HEK293 (cell line): ENCODE data around the gene PIK3CD.

Experiments
- CTCF ChIA-PET: fragments of 350-600 bp; formaldehyde crosslinking; extraction: SDS; loops from one replicate; lab custom pipeline; 2021; ENCODE audit warnings: antibody characterized with exemption; lab: Yijun Ruan, JAX
- POLR2A ChIA-PET: fragments of 300-600 bp; formaldehyde crosslinking; extraction: SDS; loops from one replicate; lab custom pipeline; 2020; ENCODE audit warnings: antibody characterized with exemption, inconsistent platforms; lab: Yijun Ruan, JAX
- H3K27ac ChIP-seq: fragments of 200-500 bp; sonication (Bioruptor generic); 2 replicates; pipeline ENCODE4 v1.5.1; 2014; ENCODE audit warnings: low read depth, low read length, control low read depth, inconsistent platforms; ENCODE audit errors: extremely low read depth
- H3K36me3 ChIP-seq, 2 experiments: fragments of 200-500 bp in 1 of 2; sonication (Bioruptor generic) in 1 of 2; 1 replicate in 1 of 2; 2 replicates in 1 of 2; pipeline ENCODE4 v1.5.1; 2014 to 2017; ENCODE audit warnings: inconsistent platforms in 2 of 2, low read length in 2 of 2; ENCODE audit not compliant: control insufficient read depth in 2 of 2, insufficient read depth in 1 of 2
- H3K4me1 ChIP-seq: fragments of 200-500 bp; sonication (Bioruptor generic); 2 replicates; pipeline ENCODE4 v1.5.1; 2014; ENCODE audit warnings: mild to moderate bottlenecking, low read length, inconsistent platforms; ENCODE audit not compliant: control insufficient read depth, insufficient read depth
- H3K4me3 ChIP-seq: 2 replicates; pipeline ENCODE4 v1.5.1; 2011; ENCODE audit warnings: low read depth, mild to moderate bottlenecking, control low read depth, low read length, moderate library complexity
- H3K9me3 ChIP-seq: fragments of 200-500 bp; sonication (Bioruptor generic); 2 replicates; pipeline ENCODE4 v1.5.1; 2014; ENCODE audit warnings: low read depth, low read length, inconsistent platforms; ENCODE audit not compliant: control insufficient read depth, insufficient read depth
- GLIS1 ChIP-seq: fragments of 450-650 bp; formaldehyde crosslinking; IDR thresholded peaks from 2 replicates; pipeline ENCODE4 v1.5.1; 2016; ENCODE audit warnings: missing biosample characterization, missing genetic modification characterization
- HOXA7 ChIP-seq: sonication (generic); formaldehyde crosslinking; IDR thresholded peaks from 2 replicates; pipeline ENCODE4 v1.8.1; 2022; ENCODE audit warnings: missing genetic modification reagents, borderline replicate concordance
- KLF16 ChIP-seq: fragments of 450-650 bp; formaldehyde crosslinking; IDR thresholded peaks from 2 replicates; pipeline ENCODE4 v1.5.1; 2017; ENCODE audit warnings: missing biosample characterization, missing genetic modification characterization
- MEIS1 ChIP-seq: sonication (generic); formaldehyde crosslinking; IDR thresholded peaks from 2 replicates; pipeline ENCODE4 v1.8.1; 2022; ENCODE audit warnings: missing genetic modification reagents, mild to moderate bottlenecking, borderline replicate concordance
- MYNN ChIP-seq: fragments of 450-650 bp; formaldehyde crosslinking; IDR thresholded peaks from 2 replicates; pipeline ENCODE4 v1.5.1; 2016; ENCODE audit warnings: missing biosample characterization, missing genetic modification characterization, borderline replicate concordance
- PRDM1 ChIP-seq: fragments of 450-650 bp; formaldehyde crosslinking; IDR thresholded peaks from 2 replicates; pipeline ENCODE4; 2016; ENCODE audit warnings: missing biosample characterization, missing genetic modification characterization
- SCRT1 ChIP-seq: fragments of 450-650 bp; formaldehyde crosslinking; IDR thresholded peaks from 2 replicates; pipeline ENCODE4 v1.5.1; 2016; ENCODE audit warnings: missing biosample characterization, missing genetic modification characterization, borderline replicate concordance
- SCRT2 ChIP-seq: fragments of 450-650 bp; formaldehyde crosslinking; IDR thresholded peaks from 2 replicates; pipeline ENCODE4 v1.5.1; 2016; ENCODE audit warnings: missing biosample characterization, missing genetic modification characterization
- SP7 ChIP-seq: fragments of 450-650 bp; formaldehyde crosslinking; IDR thresholded peaks from 2 replicates; pipeline ENCODE4 v1.5.1; 2016; ENCODE audit warnings: missing biosample characterization, missing genetic modification characterization
- TRIM28 ChIP-seq: IDR thresholded peaks from 2 replicates; pipeline ENCODE4 v1.6.1; 2011; ENCODE audit warnings: low read length, control low read depth, borderline replicate concordance
- WT1 ChIP-seq: fragments of 450-650 bp; formaldehyde crosslinking; IDR thresholded peaks from 2 replicates; pipeline ENCODE4 v1.5.1; 2016; ENCODE audit warnings: missing biosample characterization, missing genetic modification characterization
- ZBTB17 ChIP-seq: fragments of 450-650 bp; formaldehyde crosslinking; IDR thresholded peaks from 2 replicates; pipeline ENCODE4 v1.5.1; 2016; ENCODE audit warnings: missing biosample characterization, missing genetic modification characterization
- ZBTB20 ChIP-seq: fragments of 450-650 bp; formaldehyde crosslinking; IDR thresholded peaks from 2 replicates; pipeline ENCODE4 v1.5.1; 2016; ENCODE audit warnings: missing biosample characterization, missing genetic modification characterization
- ZBTB8A ChIP-seq: fragments of 450-650 bp; formaldehyde crosslinking; IDR thresholded peaks from 2 replicates; pipeline ENCODE4 v1.5.1; 2016; ENCODE audit warnings: missing biosample characterization, missing genetic modification characterization
- ZEB2 ChIP-seq: fragments of 450-650 bp; formaldehyde crosslinking; IDR thresholded peaks from 2 replicates; pipeline ENCODE4 v1.5.1; 2016; ENCODE audit warnings: missing biosample characterization, missing genetic modification characterization
- ZFHX2 ChIP-seq: fragments of 450-650 bp; formaldehyde crosslinking; conservative IDR thresholded peaks from 2 replicates; pipeline ENCODE4 v1.5.1; 2016; ENCODE audit warnings: missing biosample characterization, missing genetic modification characterization
- ZNF138 ChIP-seq: fragments of 450-650 bp; formaldehyde crosslinking; IDR thresholded peaks from 2 replicates; pipeline ENCODE4 v1.5.1; 2016; ENCODE audit warnings: missing biosample characterization, missing genetic modification characterization, borderline replicate concordance
- ZNF239 ChIP-seq: fragments of 450-650 bp; formaldehyde crosslinking; IDR thresholded peaks from 2 replicates; pipeline ENCODE4 v1.5.1; 2016; ENCODE audit warnings: missing biosample characterization, missing genetic modification characterization
- ZNF292 ChIP-seq: fragments of 450-650 bp; formaldehyde crosslinking; IDR thresholded peaks from 2 replicates; pipeline ENCODE4 v1.5.1; 2016; ENCODE audit warnings: low read depth, missing biosample characterization, missing genetic modification characterization, borderline replicate concordance
- ZNF302 ChIP-seq: fragments of 450-650 bp; formaldehyde crosslinking; IDR thresholded peaks from 2 replicates; pipeline ENCODE4 v1.5.1; 2016; ENCODE audit warnings: missing biosample characterization, missing genetic modification characterization, low read depth
- ZNF335 ChIP-seq: fragments of 450-650 bp; formaldehyde crosslinking; conservative IDR thresholded peaks from 2 replicates; pipeline ENCODE4 v1.5.1; 2016; ENCODE audit warnings: missing biosample characterization, missing genetic modification characterization
- ZNF341 ChIP-seq: fragments of 450-650 bp; formaldehyde crosslinking; IDR thresholded peaks from 2 replicates; pipeline ENCODE4; 2016; ENCODE audit warnings: low read depth, missing biosample characterization, missing genetic modification characterization
- ZNF514 ChIP-seq: fragments of 450-650 bp; formaldehyde crosslinking; IDR thresholded peaks from 2 replicates; pipeline ENCODE4 v1.5.1; 2016; ENCODE audit warnings: missing biosample characterization, missing genetic modification characterization
- ZNF600 ChIP-seq: fragments of 450-650 bp; formaldehyde crosslinking; IDR thresholded peaks from 2 replicates; pipeline ENCODE4 v1.5.1; 2016; ENCODE audit warnings: missing biosample characterization, missing genetic modification characterization
- ZNF660 ChIP-seq: fragments of 450-650 bp; IDR thresholded peaks from 2 replicates; pipeline ENCODE4 v1.5.1; 2018; ENCODE audit warnings: missing biosample characterization, mild to moderate bottlenecking, missing genetic modification characterization
- ZNF777 ChIP-seq: fragments of 450-650 bp; formaldehyde crosslinking; IDR thresholded peaks from 2 replicates; pipeline ENCODE4 v1.5.1; 2017; ENCODE audit warnings: missing biosample characterization, missing genetic modification characterization, borderline replicate concordance
- ZSCAN30 ChIP-seq: fragments of 450-650 bp; IDR thresholded peaks from 2 replicates; pipeline ENCODE4 v1.5.1; 2018; ENCODE audit warnings: missing biosample characterization, mild to moderate bottlenecking, missing genetic modification characterization, moderate library complexity
- ZXDB ChIP-seq: fragments of 450-650 bp; formaldehyde crosslinking; IDR thresholded peaks from 2 replicates; pipeline ENCODE4 v1.5.1; 2016; ENCODE audit warnings: missing biosample characterization, missing genetic modification characterization
- TF ChIP-seq, protein P1 (sequence below): fragments of 450-650 bp; formaldehyde crosslinking; IDR thresholded peaks from 2 replicates; pipeline ENCODE4 v1.5.1; 2016; ENCODE audit warnings: missing biosample characterization, missing genetic modification characterization
- TF ChIP-seq, protein P2 (sequence below): fragments of 450-650 bp; formaldehyde crosslinking; IDR thresholded peaks from 2 replicates; pipeline ENCODE4 v1.5.1; 2016; ENCODE audit warnings: missing biosample characterization, missing genetic modification characterization
- TF ChIP-seq, protein P3 (sequence below): fragments of 450-650 bp; formaldehyde crosslinking; IDR thresholded peaks from 2 replicates; pipeline ENCODE4 v1.5.1; 2016; ENCODE audit warnings: missing biosample characterization, missing genetic modification characterization
- TF ChIP-seq, protein P4 (sequence below): fragments of 450-650 bp; formaldehyde crosslinking; IDR thresholded peaks from 2 replicates; pipeline ENCODE4 v1.5.1; 2016; ENCODE audit warnings: missing biosample characterization, missing genetic modification characterization

The PIK3CD gene

DNA sequence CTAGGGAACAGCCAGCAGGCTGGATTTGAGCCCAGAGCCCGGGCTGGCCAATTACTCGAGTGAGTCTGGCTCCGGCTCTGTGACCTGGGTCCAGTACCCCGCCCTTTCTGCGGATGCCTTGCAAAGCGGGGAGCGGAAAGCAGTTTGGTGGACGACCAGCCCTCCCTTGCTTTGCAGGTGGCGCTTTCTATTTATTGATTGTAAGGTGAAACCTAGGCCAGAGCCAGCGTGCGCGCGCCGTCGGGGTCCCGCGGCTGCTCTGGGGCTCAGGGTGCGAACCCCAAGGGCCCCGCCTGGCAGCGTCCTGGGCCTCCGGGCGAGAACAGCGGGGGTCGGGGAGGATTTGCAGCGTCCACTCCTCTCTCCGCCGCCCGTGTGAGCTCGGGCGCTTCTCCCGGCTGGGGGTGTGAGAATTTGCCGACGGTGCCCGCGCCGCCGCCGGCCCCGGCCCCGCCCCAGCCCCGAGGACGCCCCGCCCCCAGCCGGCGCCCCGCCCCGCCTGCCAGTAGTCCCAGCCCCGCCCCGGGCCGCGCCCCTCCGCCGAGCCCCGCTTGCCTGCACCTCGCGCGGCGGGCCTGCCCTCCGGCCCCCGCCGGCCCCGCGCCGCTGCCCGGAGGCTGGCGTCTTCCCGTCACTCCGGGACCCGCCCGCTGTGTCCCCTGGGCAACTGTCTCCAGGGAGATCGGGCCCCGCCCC, 37.6 kb downstream of the PIK3CD start (continued):
- TF ChIP-seq, protein P1, sequence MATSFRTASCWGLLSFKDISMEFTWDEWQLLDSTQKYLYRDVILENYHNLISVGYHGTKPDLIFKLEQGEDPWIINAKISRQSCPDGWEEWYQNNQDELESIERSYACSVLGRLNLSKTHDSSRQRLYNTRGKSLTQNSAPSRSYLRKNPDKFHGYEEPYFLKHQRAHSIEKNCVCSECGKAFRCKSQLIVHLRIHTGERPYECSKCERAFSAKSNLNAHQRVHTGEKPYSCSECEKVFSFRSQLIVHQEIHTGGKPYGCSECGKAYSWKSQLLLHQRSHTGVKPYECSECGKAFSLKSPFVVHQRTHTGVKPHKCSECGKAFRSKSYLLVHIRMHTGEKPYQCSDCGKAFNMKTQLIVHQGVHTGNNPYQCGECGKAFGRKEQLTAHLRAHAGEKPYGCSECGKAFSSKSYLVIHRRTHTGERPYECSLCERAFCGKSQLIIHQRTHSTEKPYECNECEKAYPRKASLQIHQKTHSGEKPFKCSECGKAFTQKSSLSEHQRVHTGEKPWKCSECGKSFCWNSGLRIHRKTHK = no peak
- TF ChIP-seq, protein P2, sequence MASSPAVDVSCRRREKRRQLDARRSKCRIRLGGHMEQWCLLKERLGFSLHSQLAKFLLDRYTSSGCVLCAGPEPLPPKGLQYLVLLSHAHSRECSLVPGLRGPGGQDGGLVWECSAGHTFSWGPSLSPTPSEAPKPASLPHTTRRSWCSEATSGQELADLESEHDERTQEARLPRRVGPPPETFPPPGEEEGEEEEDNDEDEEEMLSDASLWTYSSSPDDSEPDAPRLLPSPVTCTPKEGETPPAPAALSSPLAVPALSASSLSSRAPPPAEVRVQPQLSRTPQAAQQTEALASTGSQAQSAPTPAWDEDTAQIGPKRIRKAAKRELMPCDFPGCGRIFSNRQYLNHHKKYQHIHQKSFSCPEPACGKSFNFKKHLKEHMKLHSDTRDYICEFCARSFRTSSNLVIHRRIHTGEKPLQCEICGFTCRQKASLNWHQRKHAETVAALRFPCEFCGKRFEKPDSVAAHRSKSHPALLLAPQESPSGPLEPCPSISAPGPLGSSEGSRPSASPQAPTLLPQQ (tag by site-specific recombination) = no peak
- TF ChIP-seq PRDM1 (peak; percentile 58; the same call in 1 of the 2 replicates), ZSCAN30 (0 out of 2 replicates have a peak, but pooled peaks have one; percentile 31), ZNF239 (tag by site-specific recombination) (no peak), ZBTB17 (tag by site-specific recombination) (peak; percentile 82), ZNF777 (tag by site-specific recombination) (peak; percentile 88), ZNF514 (tag by site-specific recombination) (no peak), KLF16 (no peak), SCRT1 (tag by site-specific recombination) (no peak), ZNF660 (tag by site-specific recombination) (0 out of 2 replicates have a peak, but pooled peaks have one; percentile 50), ZNF138 (tag by site-specific recombination) (no peak), HOXA7 (CRISPR knock-in tag) (no peak), WT1 (tag by site-specific recombination) (peak; percentile 57; the same call in 1 of the 2 replicates), ZXDB (tag by site-specific recombination) (0 out of 2 replicates have a peak, but pooled peaks have one; percentile 50)
- TF ChIP-seq, protein P3, sequence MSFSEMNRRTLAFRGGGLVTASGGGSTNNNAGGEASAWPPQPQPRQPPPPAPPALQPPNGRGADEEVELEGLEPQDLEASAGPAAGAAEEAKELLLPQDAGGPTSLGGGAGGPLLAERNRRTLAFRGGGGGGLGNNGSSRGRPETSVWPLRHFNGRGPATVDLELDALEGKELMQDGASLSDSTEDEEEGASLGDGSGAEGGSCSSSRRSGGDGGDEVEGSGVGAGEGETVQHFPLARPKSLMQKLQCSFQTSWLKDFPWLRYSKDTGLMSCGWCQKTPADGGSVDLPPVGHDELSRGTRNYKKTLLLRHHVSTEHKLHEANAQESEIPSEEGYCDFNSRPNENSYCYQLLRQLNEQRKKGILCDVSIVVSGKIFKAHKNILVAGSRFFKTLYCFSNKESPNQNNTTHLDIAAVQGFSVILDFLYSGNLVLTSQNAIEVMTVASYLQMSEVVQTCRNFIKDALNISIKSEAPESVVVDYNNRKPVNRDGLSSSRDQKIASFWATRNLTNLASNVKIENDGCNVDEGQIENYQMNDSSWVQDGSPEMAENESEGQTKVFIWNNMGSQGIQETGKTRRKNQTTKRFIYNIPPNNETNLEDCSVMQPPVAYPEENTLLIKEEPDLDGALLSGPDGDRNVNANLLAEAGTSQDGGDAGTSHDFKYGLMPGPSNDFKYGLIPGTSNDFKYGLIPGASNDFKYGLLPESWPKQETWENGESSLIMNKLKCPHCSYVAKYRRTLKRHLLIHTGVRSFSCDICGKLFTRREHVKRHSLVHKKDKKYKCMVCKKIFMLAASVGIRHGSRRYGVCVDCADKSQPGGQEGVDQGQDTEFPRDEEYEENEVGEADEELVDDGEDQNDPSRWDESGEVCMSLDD = peak; percentile 76; the same call in 1 of the 2 replicates

DNA sequence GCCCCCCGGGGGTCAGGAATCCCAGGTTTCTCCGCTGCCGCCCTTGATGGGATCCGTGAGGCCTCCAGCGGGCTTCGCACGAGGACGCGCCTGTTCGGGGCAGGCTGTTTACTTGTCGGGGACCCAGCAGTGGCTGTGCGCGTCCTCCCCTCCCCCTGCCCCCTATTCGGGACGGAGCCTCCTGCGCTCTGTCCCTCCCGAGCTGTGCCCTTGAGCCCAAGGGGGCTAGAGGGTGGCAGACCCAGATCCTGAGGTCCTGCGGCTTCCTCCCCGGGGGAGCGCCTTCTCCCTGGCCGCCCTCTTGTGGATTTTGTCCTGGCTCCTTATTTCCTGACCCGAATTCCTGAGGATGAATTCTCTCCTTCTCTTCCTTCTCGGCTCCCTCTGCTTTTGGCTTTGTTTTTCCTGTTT, 38.4 kb downstream of the PIK3CD start:
- POLR2A ChIA-PET = no interaction called here
- no peak overlapping the region for H3K27ac ChIP-seq
- H3K4me1 ChIP-seq = no peaks in the 10 kb centered on the region
- H3K4me3 ChIP-seq = peak overlapping the region; percentile 45
- CTCF ChIA-PET = interaction anchor here (0.6 to 2.6 kb wide), 4 partner anchors 12 to 75 kb away, joined by 3 to 9 read pairs (median 4); no protein-coding TSS in a partner anchor
- H3K9me3 ChIP-seq = no peaks in the 10 kb centered on the region
- no peaks in the 10 kb centered on the region for H3K36me3 ChIP-seq
- TF ChIP-seq ZEB2 (tag by site-specific recombination) = no peak
- TF ChIP-seq MEIS1 (CRISPR knock-in tag) = no peak
- TF ChIP-seq SP7 (tag by site-specific recombination) = peak; percentile 45; the same call in 1 of the 2 replicates
- TF ChIP-seq, protein P4, sequence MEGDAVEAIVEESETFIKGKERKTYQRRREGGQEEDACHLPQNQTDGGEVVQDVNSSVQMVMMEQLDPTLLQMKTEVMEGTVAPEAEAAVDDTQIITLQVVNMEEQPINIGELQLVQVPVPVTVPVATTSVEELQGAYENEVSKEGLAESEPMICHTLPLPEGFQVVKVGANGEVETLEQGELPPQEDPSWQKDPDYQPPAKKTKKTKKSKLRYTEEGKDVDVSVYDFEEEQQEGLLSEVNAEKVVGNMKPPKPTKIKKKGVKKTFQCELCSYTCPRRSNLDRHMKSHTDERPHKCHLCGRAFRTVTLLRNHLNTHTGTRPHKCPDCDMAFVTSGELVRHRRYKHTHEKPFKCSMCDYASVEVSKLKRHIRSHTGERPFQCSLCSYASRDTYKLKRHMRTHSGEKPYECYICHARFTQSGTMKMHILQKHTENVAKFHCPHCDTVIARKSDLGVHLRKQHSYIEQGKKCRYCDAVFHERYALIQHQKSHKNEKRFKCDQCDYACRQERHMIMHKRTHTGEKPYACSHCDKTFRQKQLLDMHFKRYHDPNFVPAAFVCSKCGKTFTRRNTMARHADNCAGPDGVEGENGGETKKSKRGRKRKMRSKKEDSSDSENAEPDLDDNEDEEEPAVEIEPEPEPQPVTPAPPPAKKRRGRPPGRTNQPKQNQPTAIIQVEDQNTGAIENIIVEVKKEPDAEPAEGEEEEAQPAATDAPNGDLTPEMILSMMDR (tag by site-specific recombination) = peak; percentile 63
- no peak for TF ChIP-seq ZFHX2 (tag by site-specific recombination)
- TF ChIP-seq MYNN (tag by site-specific recombination) = no peak
- TF ChIP-seq TRIM28 = no peak
- TF ChIP-seq ZNF302 (tag by site-specific recombination) = no peak
- TF ChIP-seq ZNF239 (tag by site-specific recombination) = no peak
- peak; percentile 26; the same call in 1 of the 2 replicates for TF ChIP-seq ZBTB20 (tag by site-specific recombination)
- TF ChIP-seq ZNF341 (tag by site-specific recombination) = peak; percentile 76
- TF ChIP-seq ZBTB8A (tag by site-specific recombination) = peak; percentile 57; the same call in 1 of the 2 replicates
- no peak for TF ChIP-seq ZNF292 (tag by site-specific recombination)
- peak; percentile 92 for TF ChIP-seq GLIS1 (tag by site-specific recombination)
- TF ChIP-seq ZNF335 (tag by site-specific recombination) = peak; percentile 66
- TF ChIP-seq ZNF600 (tag by site-specific recombination) = peak; percentile 46; the same call in 1 of the 2 replicates
- TF ChIP-seq SCRT2 (tag by site-specific recombination) = no peak
